SKM-1 treated with dmso at 0.1 percent for 144 hours (cell line): ENCODE results near the gene MGAT1.
"Not testable (repeated sequence)": the region's sequence is repeated elsewhere in the genome, so short reads cannot be mapped to it uniquely, and the experiment has no call there.

Source experiments
- DNase-seq: peaks from one replicate; lab custom pipeline; 2025; ENCODE audit not compliant: unreplicated experiment; lab: John Stamatoyannopoulos, UW

MGAT1 gene

GRCh38 chr5:180807046-180807445 lies 4.4 kb upstream of the MGAT1 start:
- no peak for DNase-seq

DNA sequence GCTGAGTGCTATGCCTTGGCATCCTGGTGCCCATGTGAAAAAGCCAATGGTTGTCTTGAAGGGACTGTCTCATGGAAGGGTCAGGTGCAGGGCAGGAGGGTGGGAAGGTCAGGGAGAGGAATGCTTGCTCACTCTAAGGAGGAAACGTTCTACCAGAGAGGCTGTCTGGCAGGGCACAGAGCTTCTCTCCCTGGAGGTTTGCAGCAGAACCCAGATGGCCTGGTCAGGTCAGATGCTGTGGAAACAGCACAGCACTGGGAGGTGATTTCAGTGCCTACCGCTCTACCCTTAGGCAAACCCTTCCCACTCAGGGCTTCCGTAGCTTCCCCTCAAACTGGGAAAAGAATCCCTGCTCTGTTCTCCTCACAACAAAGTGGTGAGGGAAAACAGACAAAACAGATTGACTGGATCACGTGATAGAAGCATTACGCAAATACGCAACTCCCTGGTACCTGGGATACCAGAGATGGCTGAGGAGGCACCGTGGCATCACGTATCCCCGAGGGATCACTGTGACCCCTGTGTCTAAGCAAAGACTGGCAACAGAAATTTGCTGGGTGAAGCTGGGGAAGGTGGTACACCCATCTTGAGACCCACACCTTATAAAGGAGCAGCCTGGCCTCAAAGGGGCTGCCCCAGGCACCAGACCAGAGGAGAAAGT lies 3.9 kb upstream of the MGAT1 start:
- DNase-seq, result peak; percentile 23

GRCh38 chr5:180804129-180804618 lies 1.6 kb upstream of the MGAT1 start:
- DNase-seq, result no peak

DNA sequence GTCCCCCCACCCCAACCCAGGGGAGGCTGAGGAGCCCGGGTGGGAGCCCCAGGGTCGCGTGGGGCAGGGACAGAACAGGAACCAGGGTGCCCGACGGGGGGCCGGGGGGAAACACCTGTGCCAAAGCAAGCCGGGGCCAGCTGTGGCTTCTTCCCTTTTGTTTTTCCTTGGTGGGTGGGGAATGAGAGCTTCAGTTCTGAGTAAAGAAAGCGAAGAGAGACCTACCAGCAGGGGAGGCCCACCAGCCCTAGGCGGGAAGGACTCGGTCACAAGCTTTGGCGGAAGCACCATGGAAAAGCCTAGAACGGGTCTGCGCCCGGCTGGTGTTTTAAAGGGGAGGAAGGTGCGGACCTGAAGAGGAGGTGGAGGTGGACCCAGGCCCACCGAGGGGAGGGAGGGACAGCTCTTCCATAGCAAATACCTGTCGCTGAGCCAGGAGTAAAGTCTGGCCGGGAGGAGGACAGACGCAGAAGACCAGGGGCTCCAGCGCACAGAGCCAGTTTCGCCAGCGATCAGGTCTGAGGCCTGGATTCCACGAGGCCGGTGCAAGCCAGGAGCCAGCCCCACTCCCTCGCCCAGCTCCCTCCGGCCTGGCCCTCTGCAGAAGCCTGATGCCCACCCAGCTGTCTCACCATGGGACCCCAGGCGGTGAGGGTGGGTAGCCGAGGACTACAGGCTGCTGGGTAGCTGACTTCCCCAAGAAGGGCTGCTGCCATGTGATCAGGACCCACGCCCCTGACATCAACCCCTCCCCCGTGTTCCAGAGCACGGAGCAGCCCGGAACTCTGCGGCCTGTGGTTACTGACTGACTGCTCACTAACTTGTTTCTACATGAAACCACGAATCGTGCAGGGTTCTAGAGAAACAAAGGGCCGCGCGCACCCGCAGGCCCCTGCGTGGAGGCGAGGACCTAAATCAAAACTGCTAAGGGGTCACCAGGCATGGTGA lies 849 bp upstream of the MGAT1 start:
- DNase-seq, result peak; percentile 93

DNA sequence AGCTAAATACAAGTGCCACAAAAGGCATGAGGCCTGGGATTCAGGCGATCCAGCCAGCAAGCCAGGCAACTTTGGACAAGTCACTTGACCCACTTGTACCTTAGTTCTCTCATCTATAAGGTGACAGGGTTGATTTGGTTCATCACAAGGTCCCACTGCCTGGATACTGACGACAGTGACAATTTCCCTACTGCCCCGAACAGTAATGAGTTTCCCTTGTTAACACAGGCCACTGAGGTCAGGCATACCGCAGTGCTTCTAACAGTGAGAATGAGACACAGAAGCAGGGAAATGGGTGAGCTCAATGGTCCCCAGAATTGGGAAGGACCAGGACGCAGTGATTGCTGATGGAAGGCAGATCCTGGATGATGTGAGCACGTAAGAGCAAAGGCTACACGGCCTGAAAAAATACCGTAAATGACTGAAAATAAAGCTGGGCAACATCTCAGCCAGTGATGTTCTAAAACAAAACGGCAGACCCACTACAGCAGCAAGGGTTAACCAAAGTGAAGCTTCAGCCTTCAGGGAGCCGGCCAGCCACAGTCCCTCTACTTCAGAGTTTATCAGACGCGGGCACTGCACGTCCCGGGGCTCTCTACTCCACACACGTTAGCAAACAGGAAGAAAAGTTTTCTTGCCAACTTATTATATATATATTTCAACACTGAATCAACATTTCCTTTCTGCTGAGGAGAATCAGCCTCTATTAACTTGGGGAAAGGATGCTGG lies 846 bp downstream of the MGAT1 start:
- DNase-seq, result no peak

DNA sequence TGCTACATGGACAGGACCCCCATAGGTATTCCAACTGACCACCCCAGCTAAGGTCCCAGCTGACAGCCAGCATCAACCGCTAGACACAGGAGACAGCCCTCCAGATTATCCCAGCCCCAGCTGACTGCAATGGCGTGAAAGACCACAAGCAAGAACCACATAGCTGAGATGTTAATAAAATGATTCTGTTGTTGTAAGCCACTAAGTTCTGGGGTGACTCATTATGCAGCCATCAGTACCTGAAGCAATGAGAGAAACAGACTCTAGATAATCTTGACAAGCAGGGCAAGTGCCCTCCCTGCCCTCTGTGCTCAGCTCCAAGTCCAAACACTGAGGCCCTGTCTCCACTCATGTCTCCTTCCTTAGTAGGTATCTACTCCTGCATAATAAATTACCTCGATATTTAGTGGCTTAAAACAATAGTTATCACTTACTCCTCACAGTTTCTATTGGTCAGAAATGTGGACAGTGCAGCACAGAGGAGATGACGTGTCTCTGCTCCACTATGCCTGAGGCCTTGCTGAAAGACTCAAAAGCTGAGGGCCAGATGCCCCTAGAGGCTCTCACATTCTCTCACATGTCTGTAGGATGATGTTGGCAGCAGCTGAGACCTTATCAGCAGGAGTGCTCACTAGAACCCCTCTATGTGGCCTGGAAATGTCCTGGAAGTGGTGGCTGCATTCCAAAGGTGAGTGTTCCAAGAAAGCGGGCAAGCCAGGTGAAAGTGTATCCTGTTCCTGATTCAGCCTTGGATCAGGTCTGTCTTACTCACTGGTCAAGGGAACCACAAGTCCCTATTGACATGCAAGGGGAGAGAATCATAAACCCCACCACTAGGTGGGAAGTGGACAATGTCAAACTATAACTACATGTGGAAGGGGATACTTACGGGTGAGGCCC lies 2.5 kb downstream of the MGAT1 start:
- no peak for DNase-seq

GRCh38 chr5:180799194-180799593 lies 3.4 kb downstream of the MGAT1 start:
- DNase-seq, result no peak

DNA sequence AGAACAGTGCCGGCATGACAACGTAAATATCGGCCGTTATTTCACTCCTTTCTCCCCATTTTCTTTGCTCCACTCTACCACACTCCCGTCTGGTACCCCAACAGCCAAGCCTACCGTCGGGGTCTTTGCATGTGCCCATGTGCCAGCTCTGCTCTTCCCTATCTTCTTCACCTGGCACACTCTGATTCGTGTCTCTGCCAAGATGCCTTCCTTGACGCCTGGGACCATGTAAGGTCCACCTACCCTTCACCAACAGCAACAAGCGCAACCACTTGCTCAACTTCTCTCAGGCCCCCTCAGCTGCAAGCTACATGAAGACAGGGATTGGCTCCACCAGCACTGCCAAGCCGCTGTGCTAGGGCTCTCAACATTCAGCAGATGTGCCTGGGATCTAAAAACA lies 4.4 kb downstream of the MGAT1 start:
- DNase-seq, result no peak

GRCh38 chr5:180797256-180798192 lies 5.1 kb downstream of the MGAT1 start:
- no peak for DNase-seq

DNA sequence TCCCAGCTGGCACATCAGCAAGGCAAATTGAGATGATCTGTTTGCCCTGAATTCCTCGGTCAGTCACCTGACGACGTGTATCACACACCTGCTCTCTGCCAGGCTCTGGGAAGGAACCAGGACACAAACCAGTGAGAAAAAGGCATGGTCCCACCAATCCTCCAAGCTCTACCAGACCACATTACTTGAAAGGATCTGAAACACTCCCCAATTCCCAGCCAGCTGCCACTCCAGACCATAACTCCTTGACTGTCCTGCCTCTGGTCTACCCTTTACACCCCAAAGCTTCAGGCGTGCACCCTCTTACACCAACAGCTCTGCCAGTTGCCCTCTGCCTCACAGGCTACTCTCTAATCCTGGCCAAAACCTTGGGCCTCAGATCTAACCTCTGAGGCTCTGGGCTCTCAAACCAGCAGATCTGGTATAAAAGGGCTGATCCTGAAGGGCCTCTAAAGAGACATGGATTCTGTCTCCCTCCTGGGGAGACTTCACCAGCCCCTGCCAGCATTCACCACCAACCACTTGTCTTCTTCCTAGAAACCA lies 6.8 kb downstream of the MGAT1 start:
- no peak for DNase-seq

DNA sequence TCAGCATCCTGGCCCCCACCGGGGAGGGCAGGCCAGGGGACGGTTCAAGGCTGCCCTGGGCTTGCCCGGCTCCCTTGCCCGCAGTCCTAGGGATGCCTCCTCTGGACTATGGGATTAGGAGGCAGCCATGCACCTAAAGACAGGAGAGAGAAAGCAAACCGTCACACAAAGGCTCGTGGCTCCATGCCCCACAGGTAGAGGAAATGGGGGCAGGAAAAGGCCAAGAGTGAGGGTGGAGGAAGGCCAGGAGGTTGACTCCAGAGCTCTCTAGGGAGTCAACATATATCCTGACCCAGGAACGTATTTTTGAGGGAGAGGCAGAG lies 9.7 kb downstream of the MGAT1 start:
- no peak for DNase-seq

GRCh38 chr5:180792287-180792964 lies 10.2 kb downstream of the MGAT1 start:
- DNase-seq, result no peak

GRCh38 chr5:180791611-180792213 lies 10.9 kb downstream of the MGAT1 start:
- no peak for DNase-seq

DNA sequence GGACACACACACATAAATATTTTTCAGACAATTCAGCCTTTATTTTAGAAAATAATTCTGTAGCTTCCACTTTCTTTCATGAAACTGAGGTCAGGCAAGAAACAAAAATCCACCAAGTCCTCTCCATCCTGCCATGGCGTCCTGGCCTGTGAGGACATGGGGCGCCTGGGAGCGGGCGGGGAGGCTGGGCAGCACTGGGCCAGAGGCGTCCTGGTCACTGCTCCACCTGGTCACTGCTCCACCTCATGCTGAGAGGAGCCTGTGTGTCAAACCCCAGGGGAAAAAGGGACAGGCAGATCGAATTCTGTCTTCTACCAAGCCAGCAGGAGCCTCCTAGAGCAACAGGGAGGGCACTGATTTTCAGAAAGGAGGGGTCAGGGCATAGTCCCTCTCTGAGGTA lies 12.1 kb downstream of the MGAT1 start:
- DNase-seq, result no peak

DNA sequence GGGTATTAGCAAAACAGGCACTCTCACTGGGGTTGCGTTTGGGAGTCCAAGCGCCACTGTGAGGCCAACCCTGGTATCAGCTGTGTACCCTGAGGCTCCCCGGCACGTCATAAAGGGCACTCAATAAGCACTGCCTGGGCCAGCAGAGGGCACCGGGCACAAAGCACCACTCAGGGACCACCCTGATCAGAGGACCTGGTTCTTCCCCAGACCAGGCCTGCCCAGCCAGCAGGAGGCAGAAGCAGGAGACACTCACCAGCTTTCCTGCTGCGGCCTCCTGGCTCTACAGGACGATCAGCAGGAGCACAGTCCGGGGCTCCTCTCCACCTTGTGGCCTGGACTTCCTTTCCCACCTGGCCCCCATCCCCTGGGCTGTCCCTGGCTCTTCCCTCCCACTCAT lies 12.6 kb downstream of the MGAT1 start:
- DNase-seq, result no peak

DNA sequence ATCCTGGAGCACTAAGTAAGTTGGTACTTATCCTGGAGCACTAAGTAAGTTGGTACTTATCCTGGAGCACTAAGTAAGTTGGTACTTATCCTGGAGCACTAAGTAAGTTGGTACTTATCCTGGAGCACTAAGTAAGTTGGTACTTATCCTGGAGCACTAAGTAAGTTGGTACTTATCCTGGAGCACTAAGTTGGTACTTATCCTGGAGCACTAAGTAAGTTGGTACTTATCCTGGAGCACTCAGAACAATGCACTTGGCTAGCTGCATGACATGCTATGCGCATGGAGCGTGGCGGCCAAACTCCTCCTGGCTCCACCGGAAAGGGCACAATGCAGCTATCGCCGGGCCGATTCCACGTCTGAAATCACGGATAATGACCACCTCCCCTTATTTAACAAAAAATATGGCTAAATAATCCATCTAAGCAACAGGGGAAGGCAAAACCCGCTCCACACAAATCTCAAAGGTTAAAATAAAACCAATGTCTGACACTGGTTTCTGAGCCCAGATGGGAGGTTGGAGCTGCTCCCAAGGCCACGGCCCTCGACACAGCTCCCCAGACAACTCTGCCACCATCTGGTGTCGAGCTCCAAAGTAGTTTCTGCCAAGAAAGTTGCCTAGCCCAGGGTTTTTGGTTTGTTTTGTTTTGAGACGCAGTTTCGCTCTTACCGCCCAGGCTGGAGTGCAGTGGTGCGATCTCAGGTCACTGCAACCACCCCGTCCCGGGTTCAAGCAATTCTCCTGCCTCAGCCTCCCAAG lies 13.8 kb downstream of the MGAT1 start:
- DNase-seq, result not testable (repeated sequence)

GRCh38 chr5:180787711-180788431 lies 14.7 kb downstream of the MGAT1 start:
- no peak for DNase-seq
